Hepatocyte (in vitro differentiated cells): ENCODE data around the gene MAPK6.

ENCODE experiments used
- EZH2 ChIP-seq: fragments of 200-600 bp; sonication (generic); IDR thresholded peaks from 2 replicates; pipeline ENCODE4 v1.6.1; 2016; ENCODE audit warnings: antibody characterized with exemption, mild to moderate bottlenecking, borderline replicate concordance
- TF ChIP-seq, protein P1 (sequence below): fragments of 200-600 bp; sonication (generic); IDR thresholded peaks from 2 replicates; pipeline ENCODE4 v1.5.1; 2016; ENCODE audit warnings: antibody characterized with exemption, mild to moderate bottlenecking; ENCODE audit not compliant: poor library complexity

GRCh38 chr15:52107238-52107637 is 88.2 kb downstream of the MAPK6 start:
- TF ChIP-seq, protein P1, sequence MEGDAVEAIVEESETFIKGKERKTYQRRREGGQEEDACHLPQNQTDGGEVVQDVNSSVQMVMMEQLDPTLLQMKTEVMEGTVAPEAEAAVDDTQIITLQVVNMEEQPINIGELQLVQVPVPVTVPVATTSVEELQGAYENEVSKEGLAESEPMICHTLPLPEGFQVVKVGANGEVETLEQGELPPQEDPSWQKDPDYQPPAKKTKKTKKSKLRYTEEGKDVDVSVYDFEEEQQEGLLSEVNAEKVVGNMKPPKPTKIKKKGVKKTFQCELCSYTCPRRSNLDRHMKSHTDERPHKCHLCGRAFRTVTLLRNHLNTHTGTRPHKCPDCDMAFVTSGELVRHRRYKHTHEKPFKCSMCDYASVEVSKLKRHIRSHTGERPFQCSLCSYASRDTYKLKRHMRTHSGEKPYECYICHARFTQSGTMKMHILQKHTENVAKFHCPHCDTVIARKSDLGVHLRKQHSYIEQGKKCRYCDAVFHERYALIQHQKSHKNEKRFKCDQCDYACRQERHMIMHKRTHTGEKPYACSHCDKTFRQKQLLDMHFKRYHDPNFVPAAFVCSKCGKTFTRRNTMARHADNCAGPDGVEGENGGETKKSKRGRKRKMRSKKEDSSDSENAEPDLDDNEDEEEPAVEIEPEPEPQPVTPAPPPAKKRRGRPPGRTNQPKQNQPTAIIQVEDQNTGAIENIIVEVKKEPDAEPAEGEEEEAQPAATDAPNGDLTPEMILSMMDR: no peak
- TF ChIP-seq EZH2: no peak
